SK-N-MC (cell line): ENCODE measurements around the gene SENP5.

Source experiments
- DNase-seq: peaks from one replicate; pipeline ENCODE4 v3.0.0-alpha.2; 2011; ENCODE audit warnings: low read depth, low spot score
- H3K27ac ChIP-seq: fragments of 200-600 bp; sonication (generic); 2 replicates; pipeline ENCODE4 v1.5.1; 2016; ENCODE audit warnings: mixed run types
- H3K36me3 ChIP-seq: fragments of 200-600 bp; sonication (generic); 2 replicates; pipeline ENCODE4 v1.6.1; 2017; ENCODE audit warnings: antibody characterized with exemption, low read length, mixed read lengths; ENCODE audit not compliant: insufficient read depth
- H3K4me3 ChIP-seq: fragments of 200-600 bp; sonication (generic); 2 replicates; pipeline ENCODE4 v1.5.1; 2016
- H3K9ac ChIP-seq: fragments of 200-600 bp; sonication (generic); 2 replicates; pipeline ENCODE4 v1.8.0; 2017; ENCODE audit warnings: mixed run types, mixed read lengths; ENCODE audit not compliant: insufficient read length
- H3K9me3 ChIP-seq: fragments of 200-600 bp; sonication (generic); 2 replicates; pipeline ENCODE4 v1.6.1; 2017; ENCODE audit warnings: low read depth, mild to moderate bottlenecking, antibody characterized with exemption, low read length, moderate library complexity, mixed read lengths
- EZH2 ChIP-seq: fragments of 200-600 bp; sonication (generic); IDR thresholded peaks from one replicate; pipeline ENCODE4 v1.6.1; 2017; ENCODE audit warnings: antibody characterized with exemption
- FOXP2 ChIP-seq: optimal IDR thresholded peaks from 2 replicates; pipeline ENCODE3; 2011; ENCODE audit warnings: mild to moderate bottlenecking, moderate library complexity; ENCODE audit not compliant: insufficient read depth; ENCODE audit errors: extremely low read length, control extremely low read depth
- POLR2AphosphoS5 ChIP-seq: IDR thresholded peaks from 2 replicates; pipeline ENCODE4 v1.6.1; 2012; ENCODE audit warnings: mild to moderate bottlenecking, low read depth, low read length, borderline replicate concordance

Gene SENP5

DNA sequence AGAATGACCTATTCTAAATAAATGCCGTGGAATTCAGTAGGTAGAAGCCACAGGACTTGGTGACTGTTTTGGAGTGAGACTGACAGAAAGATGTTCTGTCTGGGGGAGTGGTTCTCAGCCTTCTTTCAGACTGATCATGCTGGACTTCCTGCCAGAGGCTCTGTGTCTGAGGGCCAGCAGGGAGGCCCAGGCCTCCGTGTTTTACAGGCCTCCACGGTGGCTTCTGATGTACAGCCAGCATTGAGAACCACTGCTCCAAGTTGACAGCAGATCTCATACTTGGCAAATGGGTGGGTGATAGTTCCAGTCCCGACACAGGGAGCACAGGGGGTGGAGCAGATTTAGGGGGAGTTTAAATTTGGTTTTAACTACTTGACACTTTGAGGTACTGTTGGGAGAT lies 107.6 kb downstream of the SENP5 start:
- TF ChIP-seq FOXP2 (no peak), POLR2AphosphoS5 (no peak), EZH2 (no peak)
- Histone ChIP-seq H3K9me3 (no peaks in the 10 kb centered on the region), H3K9ac (no peak overlapping the region), H3K4me3 (no peak overlapping the region), H3K27ac (no peak overlapping the region), H3K36me3 (no peaks in the 10 kb centered on the region)
- DNase-seq = no peak

DNA sequence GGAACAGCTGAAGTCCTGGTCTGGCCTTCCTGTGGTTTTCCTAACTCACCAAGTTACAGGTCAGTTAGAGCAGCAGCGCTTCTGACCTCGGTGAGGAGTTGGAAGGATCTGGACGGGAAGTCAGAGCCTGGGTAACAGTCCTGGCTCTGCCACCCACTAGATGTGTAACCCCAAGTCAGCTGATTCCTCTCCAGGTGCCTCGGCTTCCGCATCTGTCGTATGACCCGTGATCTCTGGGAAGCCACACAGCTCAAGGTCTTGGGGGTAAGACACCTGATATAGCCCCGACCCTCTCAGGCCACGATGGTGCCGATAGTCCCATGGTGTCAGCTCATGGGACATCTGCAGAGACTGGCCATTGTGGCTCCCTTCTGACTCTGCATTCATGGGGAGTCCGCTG lies 109.2 kb downstream of the SENP5 start:
- H3K9me3 ChIP-seq = no peaks in the 10 kb centered on the region
- H3K27ac ChIP-seq = no peak overlapping the region
- no peak overlapping the region for H3K4me3 ChIP-seq
- DNase-seq = no peak
- TF ChIP-seq POLR2AphosphoS5 (no peak), EZH2 (no peak), FOXP2 (no peak)
- H3K36me3 ChIP-seq = no peaks in the 10 kb centered on the region
- H3K9ac ChIP-seq = no peak overlapping the region

GRCh38 chr3:196979545-196979944 lies 111.8 kb downstream of the SENP5 start:
- no peak overlapping the region for H3K4me3 ChIP-seq
- no peak for TF ChIP-seq EZH2
- no peak overlapping the region for H3K9ac ChIP-seq
- no peaks in the 10 kb centered on the region for H3K9me3 ChIP-seq
- no peak for DNase-seq
- H3K36me3 ChIP-seq = no peaks in the 10 kb centered on the region
- H3K27ac ChIP-seq = no peak overlapping the region

- H3K36me3 ChIP-seq = no peaks in the 10 kb centered on the region
- H3K9me3 ChIP-seq = no peaks in the 10 kb centered on the region
- H3K27ac ChIP-seq = no peak overlapping the region
- no peak overlapping the region for H3K4me3 ChIP-seq
- no peak for DNase-seq
- no peak overlapping the region for H3K9ac ChIP-seq
- TF ChIP-seq FOXP2 = no peak
- TF ChIP-seq POLR2AphosphoS5 = no peak
- TF ChIP-seq EZH2 = no peak
Observed at GRCh38 chr3:196981657-196982056, 113.9 kb downstream of the SENP5 start.

GRCh38 chr3:196983186-196983585 lies 115.5 kb downstream of the SENP5 start:
- Histone ChIP-seq H3K27ac (no peak overlapping the region), H3K36me3 (no peaks in the 10 kb centered on the region), H3K9me3 (no peaks in the 10 kb centered on the region), H3K9ac (no peak overlapping the region), H3K4me3 (no peak overlapping the region)
- TF ChIP-seq FOXP2 (no peak), EZH2 (no peak), POLR2AphosphoS5 (no peak)
- no peak for DNase-seq
